HepG2 (cell line): ENCODE measurements around the gene ADI1. TPM values are rescaled to one million over a fixed set of nuclear protein-coding genes. Genes with fewer than 3 reads are reported as not detected.
A peak's percentile ranks its signal among the peaks of the same experiment; 100 is the strongest.

Experiments
- AHDC1 ChIP-seq: sonication (generic); formaldehyde crosslinking; IDR thresholded peaks from 2 replicates; pipeline ENCODE4 v1.5.1; 2020; ENCODE audit warnings: mild to moderate bottlenecking, missing genetic modification reagents, borderline replicate concordance
- CENPBD1 ChIP-seq: sonication (generic); formaldehyde crosslinking; IDR thresholded peaks from 2 replicates; pipeline ENCODE4 v1.8.0; 2022; ENCODE audit warnings: missing genetic modification reagents, low read depth, mild to moderate bottlenecking, borderline replicate concordance
- DMAP1 ChIP-seq: IDR thresholded peaks from 2 replicates; pipeline ENCODE4 v1.6.1; 2016
- HNRNPL ChIP-seq: fragments of 200-400 bp; formaldehyde crosslinking; IDR thresholded peaks from 2 replicates; pipeline ENCODE4 v1.6.1; 2017; ENCODE audit warnings: mild to moderate bottlenecking, low read depth, low read length
- MXI1 ChIP-seq: IDR thresholded peaks from 3 replicates; pipeline ENCODE4 v1.6.1; 2012; ENCODE audit warnings: low read depth, low read length, inconsistent platforms, borderline replicate concordance
- PHF5A ChIP-seq: IDR thresholded peaks from one replicate; pipeline ENCODE4 v1.6.1; 2018; ENCODE audit warnings: low read depth, missing genetic modification reagents; ENCODE audit not compliant: unreplicated experiment
- SAP130 ChIP-seq: IDR thresholded peaks from 2 replicates; pipeline ENCODE4 v1.6.1; 2016; ENCODE audit warnings: low read depth
- TAF15 ChIP-seq: fragments of 200-400 bp; formaldehyde crosslinking; IDR thresholded peaks from one replicate; pipeline ENCODE4 v1.6.1; 2018; ENCODE audit warnings: mild to moderate bottlenecking, low read depth, low read length; ENCODE audit not compliant: poor library complexity, severe bottlenecking
- TCF12 ChIP-seq, 2 experiments: fragments of 450-650 bp in 1 of 2; sonication (generic) in 1 of 2; formaldehyde crosslinking in 1 of 2; IDR thresholded peaks; 2 replicates each; pipeline versions ENCODE4 v1.6.1 to v1.8.0; 2017 to 2022; ENCODE audit warnings: antibody characterized with exemption in 1 of 2, mild to moderate bottlenecking in 1 of 2, missing genetic modification reagents in 1 of 2, moderate library complexity in 1 of 2
- ZMYM4 ChIP-seq: sonication (generic); formaldehyde crosslinking; IDR thresholded peaks from 2 replicates; pipeline ENCODE4 v1.8.1; 2023; ENCODE audit warnings: mild to moderate bottlenecking, missing genetic modification reagents
- ZNF224 ChIP-seq: sonication (generic); formaldehyde crosslinking; IDR thresholded peaks from 2 replicates; pipeline ENCODE4 v1.5.0; 2020; ENCODE audit warnings: mild to moderate bottlenecking, missing genetic modification reagents
- ZNF24 ChIP-seq: fragments of 450-650 bp; IDR thresholded peaks from 2 replicates; pipeline ENCODE4 v1.6.1; 2017; ENCODE audit warnings: antibody characterized with exemption, mild to moderate bottlenecking
- ZNF296 ChIP-seq: sonication (generic); formaldehyde crosslinking; conservative IDR thresholded peaks from 2 replicates; pipeline ENCODE4 v1.5.0; 2020; ENCODE audit warnings: mild to moderate bottlenecking, missing genetic modification reagents
- ZNF660 ChIP-seq: sonication (generic); formaldehyde crosslinking; IDR thresholded peaks from 2 replicates; pipeline ENCODE4 v1.5.1; 2020; ENCODE audit warnings: mild to moderate bottlenecking, low read depth, missing genetic modification reagents, borderline replicate concordance
- ZNF746 ChIP-seq: sonication (generic); formaldehyde crosslinking; IDR thresholded peaks from 2 replicates; pipeline ENCODE4 v1.8.0; 2022; ENCODE audit warnings: mild to moderate bottlenecking, missing genetic modification reagents
- ZNF749 ChIP-seq: sonication (generic); formaldehyde crosslinking; IDR thresholded peaks from 2 replicates; pipeline ENCODE4 v1.8.0; 2022; ENCODE audit warnings: mild to moderate bottlenecking, missing genetic modification reagents, moderate library complexity, borderline replicate concordance
- ZNF776 ChIP-seq: sonication (generic); formaldehyde crosslinking; IDR thresholded peaks from 2 replicates; pipeline ENCODE4 v1.4.0; 2020; ENCODE audit warnings: mild to moderate bottlenecking, missing genetic modification reagents
- ZNF850 ChIP-seq: sonication (generic); formaldehyde crosslinking; conservative IDR thresholded peaks from 2 replicates; pipeline ENCODE4 v1.9.0; 2021; ENCODE audit warnings: mild to moderate bottlenecking, missing genetic modification reagents
- ZSCAN29 ChIP-seq: sonication (generic); formaldehyde crosslinking; conservative IDR thresholded peaks from 2 replicates; pipeline ENCODE4 v1.4.0; 2020; ENCODE audit warnings: mild to moderate bottlenecking, missing genetic modification reagents
- polyA plus RNA-seq, 8 experiments: library from polyadenylated mRNA; depleted of rRNA in 3 of 8; stranded (reverse) in 7 of 8; unstranded in 1 of 8; fragments of >200 nt; fragmentation: Illumina TruSeq in 4 of 8; extraction: Trizol in 4 of 8; gene quantifications; 2 replicates each; pipeline versions ENCODE4 v1.2.1 to v1.2.3, GENCODE V29; 2011 to 2016; ENCODE audit warnings: low read depth in 4 of 8, missing spikeins in 1 of 8, mixed read lengths in 1 of 8; ENCODE audit not compliant: insufficient read depth in 1 of 8
- total RNA-seq, 5 experiments: library from RNA; depleted of rRNA; stranded (reverse); fragments of >200 nt; fragmentation: Illumina TruSeq; extraction: Trizol; gene quantifications; 2 replicates each; pipeline ENCODE4 v1.2.3, GENCODE V29; 2016; ENCODE audit warnings: low read depth in 1 of 5
- TF ChIP-seq, protein P1 (sequence below): sonication (generic); formaldehyde crosslinking; IDR thresholded peaks from 2 replicates; pipeline ENCODE4 v1.8.0; 2022; ENCODE audit warnings: mild to moderate bottlenecking, missing genetic modification reagents
- TF ChIP-seq, protein P2 (sequence below): sonication (generic); formaldehyde crosslinking; IDR thresholded peaks from 2 replicates; pipeline ENCODE4 v1.5.0; 2020; ENCODE audit warnings: missing genetic modification reagents

ADI1 gene
- total and polyA plus RNA-seq, 2 of the 13 experiments (the other 11 are each of a cell fraction or from before 2014, with no cell fraction given) = 28.7 to 123 TPM

DNA sequence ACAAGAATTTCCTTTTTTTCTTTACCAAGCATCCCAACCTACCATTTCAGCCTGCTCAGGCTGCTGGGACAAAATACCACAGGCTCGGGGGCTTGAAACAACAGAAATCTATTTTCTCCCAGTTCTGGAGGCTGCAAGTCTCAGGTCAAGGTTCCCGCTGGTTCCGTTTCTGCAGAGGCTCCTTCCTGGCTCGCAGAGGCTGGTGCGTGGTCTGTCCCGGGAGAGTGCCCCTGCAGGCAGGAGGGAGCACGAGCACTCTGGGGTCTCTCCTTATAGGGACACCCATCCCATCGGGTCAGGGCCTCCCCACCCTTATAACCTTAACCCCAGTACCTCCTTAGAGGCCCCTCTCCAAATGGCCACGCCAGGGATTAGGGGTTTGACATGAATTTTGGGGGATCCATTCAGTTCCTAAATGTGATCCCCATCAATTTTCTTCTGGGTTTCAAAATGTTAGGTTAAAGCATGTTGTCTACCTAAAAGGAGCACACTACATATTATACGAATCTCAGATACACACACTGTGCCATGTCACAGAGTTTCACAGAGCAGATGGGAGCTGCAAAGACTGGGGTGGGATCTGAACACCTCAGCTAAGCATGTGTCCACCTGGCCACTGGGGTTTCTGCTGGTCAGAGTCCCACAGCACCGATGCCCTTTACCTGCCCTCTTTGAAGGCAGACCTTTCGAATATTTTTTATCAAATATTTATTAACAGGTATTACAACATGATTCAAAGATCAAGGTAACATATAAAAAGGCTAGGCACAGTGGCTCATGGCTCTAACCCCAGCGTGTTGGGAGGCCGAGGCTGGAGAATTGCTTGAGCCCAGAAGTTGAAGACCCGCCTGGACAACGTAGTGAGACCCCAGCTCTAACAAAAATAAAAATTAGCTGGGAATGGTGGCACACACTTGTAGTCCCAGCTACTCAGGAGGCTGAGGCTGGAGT is 17.6 kb upstream of the ADI1 start (continued):
- TF ChIP-seq AHDC1 (CRISPR knock-in tag) (no peak), SAP130 (CRISPR knock-in tag) (peak; percentile 61), TAF15 (no peak), ZNF749 (no peak), DMAP1 (CRISPR knock-in tag) (peak; percentile 53; the same call in 1 of the 2 replicates), ZNF776 (CRISPR knock-in tag) (no peak), ZNF660 (CRISPR knock-in tag) (no peak), ZSCAN29 (CRISPR knock-in tag) (no peak), ZNF850 (CRISPR knock-in tag) (no peak), ZNF24 (no peak), PHF5A (no peak), MXI1 (no peak), CENPBD1 (CRISPR knock-in tag) (no peak), ZMYM4 (CRISPR knock-in tag) (peak; percentile 96), ZNF224 (CRISPR knock-in tag) (no peak), ZNF296 (CRISPR knock-in tag) (no peak), ZNF746 (no peak), HNRNPL (no peak), TCF12 (IDR thresholded peaks at IDR 0.05) (no peak), TCF12 (CRISPR knock-in tag; IDR thresholded peaks at IDR 0.05) (no peak)
- TF ChIP-seq, protein P1, sequence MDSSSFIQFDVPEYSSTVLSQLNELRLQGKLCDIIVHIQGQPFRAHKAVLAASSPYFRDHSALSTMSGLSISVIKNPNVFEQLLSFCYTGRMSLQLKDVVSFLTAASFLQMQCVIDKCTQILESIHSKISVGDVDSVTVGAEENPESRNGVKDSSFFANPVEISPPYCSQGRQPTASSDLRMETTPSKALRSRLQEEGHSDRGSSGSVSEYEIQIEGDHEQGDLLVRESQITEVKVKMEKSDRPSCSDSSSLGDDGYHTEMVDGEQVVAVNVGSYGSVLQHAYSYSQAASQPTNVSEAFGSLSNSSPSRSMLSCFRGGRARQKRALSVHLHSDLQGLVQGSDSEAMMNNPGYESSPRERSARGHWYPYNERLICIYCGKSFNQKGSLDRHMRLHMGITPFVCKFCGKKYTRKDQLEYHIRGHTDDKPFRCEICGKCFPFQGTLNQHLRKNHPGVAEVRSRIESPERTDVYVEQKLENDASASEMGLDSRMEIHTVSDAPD (CRISPR knock-in tag) = no peak
- TF ChIP-seq, protein P2, sequence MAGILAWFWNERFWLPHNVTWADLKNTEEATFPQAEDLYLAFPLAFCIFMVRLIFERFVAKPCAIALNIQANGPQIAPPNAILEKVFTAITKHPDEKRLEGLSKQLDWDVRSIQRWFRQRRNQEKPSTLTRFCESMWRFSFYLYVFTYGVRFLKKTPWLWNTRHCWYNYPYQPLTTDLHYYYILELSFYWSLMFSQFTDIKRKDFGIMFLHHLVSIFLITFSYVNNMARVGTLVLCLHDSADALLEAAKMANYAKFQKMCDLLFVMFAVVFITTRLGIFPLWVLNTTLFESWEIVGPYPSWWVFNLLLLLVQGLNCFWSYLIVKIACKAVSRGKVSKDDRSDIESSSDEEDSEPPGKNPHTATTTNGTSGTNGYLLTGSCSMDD (CRISPR knock-in tag) = no peak
